NCI-H510A treated with DMSO at 0.1 percent for 48 hours (cell line): ENCODE results near the gene CHRM4.
A peak's percentile ranks its signal among the peaks of the same experiment; 100 is the strongest.

Experiments used
- DNase-seq: peaks from one replicate; lab custom pipeline; 2025; lab: John Stamatoyannopoulos, UW

Gene CHRM4

DNA sequence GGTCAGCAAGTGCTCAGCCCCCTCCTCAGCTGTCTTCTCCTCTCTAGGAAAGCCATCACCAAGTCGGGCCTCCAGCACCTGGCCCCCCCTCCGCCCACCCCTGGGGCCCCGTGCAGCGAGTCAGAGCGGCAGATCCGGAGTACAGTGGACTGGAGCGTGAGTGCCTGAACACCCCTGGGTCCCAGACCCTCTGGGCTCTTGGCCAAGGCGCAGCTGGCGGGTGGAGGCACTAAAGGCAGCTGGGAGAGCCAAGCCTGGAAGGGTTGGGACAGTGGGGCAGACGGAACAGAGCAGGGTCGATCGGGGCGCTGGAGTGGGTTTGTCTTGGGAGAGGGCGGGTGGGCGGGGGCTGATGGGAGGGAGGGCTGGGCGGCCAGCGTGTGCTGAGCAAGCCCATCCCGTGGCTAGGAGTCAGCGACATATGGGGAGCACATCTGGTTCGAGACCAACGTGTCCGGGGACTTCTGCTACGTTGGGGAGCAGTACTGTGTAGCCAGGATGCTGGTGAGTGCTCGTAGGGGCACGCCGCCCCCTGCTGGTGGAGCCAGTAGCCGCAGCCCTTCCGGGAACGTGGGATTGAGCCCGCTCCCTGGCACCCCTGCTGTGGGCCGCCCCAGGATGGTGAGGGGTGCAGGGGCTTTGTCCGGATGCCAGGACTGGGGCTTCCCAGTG is 24.2 kb downstream of the CHRM4 start:
- DNase-seq, result no peak

GRCh38 chr11:46366661-46367161 is 24.9 kb downstream of the CHRM4 start:
- DNase-seq, result no peak

GRCh38 chr11:46366260-46366659 is 25.3 kb downstream of the CHRM4 start:
- no peak for DNase-seq

- no peak for DNase-seq
These were observed 26.8 kb downstream of the CHRM4 start for GRCh38 chr11:46364791-46365190.

- DNase-seq, result no peak
These were observed 27.5 kb downstream of the CHRM4 start for GRCh38 chr11:46364056-46364455.

- DNase-seq, result no peak
These were observed 28.0 kb downstream of the CHRM4 start for GRCh38 chr11:46363455-46364005.

DNA sequence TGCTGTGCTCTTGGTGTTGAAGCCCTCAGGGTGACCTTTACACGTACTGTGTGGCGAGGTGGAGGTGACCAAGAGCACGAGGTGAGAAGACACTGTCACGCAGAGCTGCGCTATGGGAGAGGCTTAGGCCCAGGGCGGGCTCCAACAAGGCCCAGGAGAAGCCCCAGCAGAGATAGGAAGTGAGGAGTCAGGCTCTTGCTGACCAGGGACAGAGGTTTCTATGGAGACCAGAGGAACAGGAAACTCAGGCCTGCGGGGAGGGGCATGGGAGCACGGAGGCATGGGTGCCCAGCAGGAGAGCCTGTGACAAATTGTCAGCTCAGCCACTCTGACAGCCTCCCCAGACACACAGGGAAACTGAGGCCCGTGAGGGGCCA is 28.6 kb downstream of the CHRM4 start:
- DNase-seq, result no peak

- DNase-seq, result no peak
These were observed 29.2 kb downstream of the CHRM4 start for GRCh38 chr11:46362156-46363030.

- peak; percentile 16 for DNase-seq
These were observed 30.1 kb downstream of the CHRM4 start for GRCh38 chr11:46361283-46362155.

DNA sequence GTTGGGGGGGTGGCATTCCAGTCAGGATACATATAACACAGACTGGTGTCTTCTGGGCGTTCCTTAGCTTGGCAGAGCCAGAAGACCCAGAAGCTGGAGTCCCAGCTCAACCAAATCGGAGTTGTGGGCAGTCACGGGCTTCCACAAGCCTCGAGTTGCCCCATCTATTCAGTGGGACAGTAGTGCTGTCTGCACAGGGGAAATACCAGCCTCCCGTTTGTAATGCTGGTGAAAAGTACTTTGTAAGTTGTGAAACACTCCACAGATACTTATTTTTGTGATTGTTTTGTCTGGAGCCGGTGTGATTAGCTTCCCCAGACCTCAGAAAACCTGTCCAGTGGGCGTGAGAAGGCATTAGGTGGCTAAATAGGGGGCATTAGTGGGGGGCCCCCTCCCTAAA is 30.7 kb downstream of the CHRM4 start:
- DNase-seq, result no peak

DNA sequence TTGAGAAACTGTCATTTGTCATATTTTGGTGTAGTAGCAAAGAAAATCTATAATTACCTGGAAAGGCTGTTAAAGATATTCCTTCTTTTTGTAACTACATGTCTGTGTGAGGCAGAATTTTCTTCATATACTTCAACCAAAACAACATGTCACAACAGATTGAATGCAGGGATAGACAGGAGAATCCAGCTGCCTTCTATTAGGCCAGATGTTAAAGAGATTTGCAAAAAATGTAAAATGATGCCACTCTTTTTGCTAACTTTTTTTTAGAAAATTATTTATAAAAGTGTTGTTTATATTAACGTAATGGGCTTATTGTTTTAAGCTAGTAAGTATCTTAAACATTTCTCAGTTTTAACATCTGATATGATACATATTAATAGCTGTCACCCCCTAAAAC is 31.6 kb downstream of the CHRM4 start:
- DNase-seq, result no peak

DNA sequence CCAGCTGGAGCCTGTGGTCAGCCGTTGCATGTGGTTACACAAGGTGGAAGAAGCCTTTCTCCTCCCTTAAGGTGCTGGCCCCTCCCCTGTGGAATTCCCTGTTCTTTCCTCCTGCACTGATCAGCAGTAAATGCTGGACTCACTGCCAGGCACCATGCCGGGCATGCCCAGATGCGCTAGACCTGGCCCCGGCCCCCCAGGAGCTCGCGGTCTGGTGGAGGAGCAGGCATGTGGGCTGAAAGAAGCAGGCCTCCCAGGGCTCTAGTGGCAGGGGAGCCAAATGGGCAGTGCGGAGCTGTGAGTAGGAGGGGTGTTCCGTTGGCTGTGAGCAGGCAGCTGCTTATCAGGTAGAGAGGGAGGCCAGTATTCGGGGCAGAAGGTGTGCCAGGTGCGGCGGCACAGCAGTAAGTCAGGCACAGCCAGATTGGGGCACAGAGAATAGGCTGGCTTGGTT is 34.1 kb downstream of the CHRM4 start:
- no peak for DNase-seq

GRCh38 chr11:46356924-46357482 is 34.6 kb downstream of the CHRM4 start:
- no peak for DNase-seq

DNA sequence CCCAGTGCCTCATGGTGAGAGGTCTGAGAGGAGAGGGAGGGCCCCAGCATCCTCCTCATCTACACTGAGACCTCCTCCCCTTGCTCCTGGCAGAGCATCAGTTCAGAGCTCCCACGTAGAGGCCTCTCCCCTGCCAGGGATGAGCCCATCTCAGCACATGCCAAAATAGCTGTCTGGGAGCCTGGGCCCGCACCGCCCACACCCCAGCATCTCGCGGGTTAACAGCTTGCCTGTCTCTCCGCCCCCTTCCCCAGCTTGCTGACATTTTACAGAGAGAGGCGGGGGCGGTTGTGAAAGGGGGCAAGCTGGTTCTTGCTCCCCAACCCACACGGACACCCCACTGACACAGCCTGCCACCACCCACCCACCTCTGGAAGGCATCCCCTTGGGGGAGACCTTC is 37.9 kb downstream of the CHRM4 start:
- DNase-seq, result no peak

GRCh38 chr11:46352063-46352841 is 39.3 kb downstream of the CHRM4 start:
- DNase-seq, result no peak

- no peak for DNase-seq
These were observed 40.0 kb downstream of the CHRM4 start for GRCh38 chr11:46351606-46352005.

- DNase-seq, result no peak
These were observed 40.4 kb downstream of the CHRM4 start for GRCh38 chr11:46351148-46351547.

GRCh38 chr11:46350695-46351094 is 40.9 kb downstream of the CHRM4 start:
- no peak for DNase-seq

- no peak for DNase-seq
These were observed 42.8 kb downstream of the CHRM4 start for GRCh38 chr11:46348566-46349401.
